ENCODE results near the gene CSNK1E. TPM values are rescaled to one million over a fixed set of nuclear protein-coding genes. Genes with fewer than 3 reads are reported as not detected.
A peak's percentile ranks its signal among the peaks of the same experiment; 100 is the strongest.

CSNK1E gene
- total RNA-seq, 1 donor from 2014 or later = 208 TPM

- Histone ChIP-seq H3K27me3 (ENCODE audit: control insufficient read depth, insufficient read depth, low read length) (no peaks in the 10 kb centered on the region), H3K36me3 (ENCODE audit: control insufficient read depth, insufficient read depth, low read length) (no peaks in the 10 kb centered on the region), H3K4me3 (ENCODE audit: low read depth, low read length) (no peak overlapping the region)
- TF ChIP-seq, protein P1, sequence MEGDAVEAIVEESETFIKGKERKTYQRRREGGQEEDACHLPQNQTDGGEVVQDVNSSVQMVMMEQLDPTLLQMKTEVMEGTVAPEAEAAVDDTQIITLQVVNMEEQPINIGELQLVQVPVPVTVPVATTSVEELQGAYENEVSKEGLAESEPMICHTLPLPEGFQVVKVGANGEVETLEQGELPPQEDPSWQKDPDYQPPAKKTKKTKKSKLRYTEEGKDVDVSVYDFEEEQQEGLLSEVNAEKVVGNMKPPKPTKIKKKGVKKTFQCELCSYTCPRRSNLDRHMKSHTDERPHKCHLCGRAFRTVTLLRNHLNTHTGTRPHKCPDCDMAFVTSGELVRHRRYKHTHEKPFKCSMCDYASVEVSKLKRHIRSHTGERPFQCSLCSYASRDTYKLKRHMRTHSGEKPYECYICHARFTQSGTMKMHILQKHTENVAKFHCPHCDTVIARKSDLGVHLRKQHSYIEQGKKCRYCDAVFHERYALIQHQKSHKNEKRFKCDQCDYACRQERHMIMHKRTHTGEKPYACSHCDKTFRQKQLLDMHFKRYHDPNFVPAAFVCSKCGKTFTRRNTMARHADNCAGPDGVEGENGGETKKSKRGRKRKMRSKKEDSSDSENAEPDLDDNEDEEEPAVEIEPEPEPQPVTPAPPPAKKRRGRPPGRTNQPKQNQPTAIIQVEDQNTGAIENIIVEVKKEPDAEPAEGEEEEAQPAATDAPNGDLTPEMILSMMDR (IDR thresholded peaks at IDR 0.05; ENCODE audit: insufficient read depth, low read length, poor library complexity, severe bottlenecking) = no peak
- no peak for DNase-seq (ENCODE audit: low read depth)
Observed at GRCh38 chr22:38335077-38335476, 17.8 kb upstream of the CSNK1E start.

GRCh38 chr22:38327805-38328204 is 10.6 kb upstream of the CSNK1E start:
- DNase-seq (ENCODE audit: low read depth) = peak; percentile 49
- Histone ChIP-seq H3K36me3 (ENCODE audit: control insufficient read depth, insufficient read depth, low read length) (no peaks in the 10 kb centered on the region), H3K27me3 (ENCODE audit: control insufficient read depth, insufficient read depth, low read length) (no peaks in the 10 kb centered on the region), H3K4me3 (ENCODE audit: low read depth, low read length) (no peak overlapping the region)
- TF ChIP-seq, protein P1 (IDR thresholded peaks at IDR 0.05; ENCODE audit: insufficient read depth, low read length, poor library complexity, severe bottlenecking) = no peak

DNA sequence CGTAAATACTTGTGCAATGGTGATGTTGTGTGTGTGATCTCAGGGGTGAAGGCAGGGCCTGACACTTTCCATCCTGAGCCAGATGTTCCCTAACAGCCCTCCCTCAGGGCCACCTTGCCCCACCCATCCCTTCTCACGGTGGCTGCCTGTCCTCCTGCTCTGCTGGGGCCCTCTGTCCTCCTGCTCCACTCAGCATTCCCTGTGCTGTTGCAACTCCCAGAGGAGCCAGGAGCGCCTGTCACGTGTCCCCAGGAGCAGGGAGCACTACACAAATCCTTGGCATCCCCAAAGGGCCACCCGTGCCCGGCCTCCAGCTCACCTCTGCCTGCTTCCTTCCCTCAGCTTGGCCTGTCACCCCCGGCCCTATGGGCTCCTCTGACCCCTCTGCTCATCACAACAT is 10.2 kb upstream of the CSNK1E start:
- H3K4me3 ChIP-seq (ENCODE audit: low read depth, low read length) = no peak overlapping the region
- DNase-seq (ENCODE audit: low read depth) = no peak
- TF ChIP-seq, protein P1 (IDR thresholded peaks at IDR 0.05; ENCODE audit: insufficient read depth, low read length, poor library complexity, severe bottlenecking) = no peak
- no peaks in the 10 kb centered on the region for H3K36me3 ChIP-seq (ENCODE audit: control insufficient read depth, insufficient read depth, low read length)
- H3K27me3 ChIP-seq (ENCODE audit: control insufficient read depth, insufficient read depth, low read length) = no peaks in the 10 kb centered on the region

DNA sequence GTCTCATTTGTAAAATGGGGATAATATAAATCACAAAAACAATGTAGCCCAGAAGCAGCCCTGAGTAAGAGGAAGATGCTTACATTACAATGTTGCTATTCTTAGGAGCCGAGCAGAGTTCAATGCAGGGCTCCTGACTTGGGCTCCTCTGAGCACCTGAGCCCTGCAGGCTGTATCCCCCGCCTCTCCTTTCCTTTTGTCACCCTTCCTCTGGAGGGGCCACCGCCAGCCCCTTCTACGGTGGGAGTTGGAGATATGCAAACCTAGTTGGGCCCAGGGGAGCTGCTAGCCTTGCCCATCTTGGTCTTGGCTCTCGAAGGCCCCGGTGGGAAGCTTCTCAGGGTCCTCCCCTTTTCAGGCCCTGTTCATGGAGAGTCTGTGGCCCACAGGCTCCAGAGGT is 8.4 kb upstream of the CSNK1E start:
- DNase-seq (ENCODE audit: low read depth) = no peak

DNA sequence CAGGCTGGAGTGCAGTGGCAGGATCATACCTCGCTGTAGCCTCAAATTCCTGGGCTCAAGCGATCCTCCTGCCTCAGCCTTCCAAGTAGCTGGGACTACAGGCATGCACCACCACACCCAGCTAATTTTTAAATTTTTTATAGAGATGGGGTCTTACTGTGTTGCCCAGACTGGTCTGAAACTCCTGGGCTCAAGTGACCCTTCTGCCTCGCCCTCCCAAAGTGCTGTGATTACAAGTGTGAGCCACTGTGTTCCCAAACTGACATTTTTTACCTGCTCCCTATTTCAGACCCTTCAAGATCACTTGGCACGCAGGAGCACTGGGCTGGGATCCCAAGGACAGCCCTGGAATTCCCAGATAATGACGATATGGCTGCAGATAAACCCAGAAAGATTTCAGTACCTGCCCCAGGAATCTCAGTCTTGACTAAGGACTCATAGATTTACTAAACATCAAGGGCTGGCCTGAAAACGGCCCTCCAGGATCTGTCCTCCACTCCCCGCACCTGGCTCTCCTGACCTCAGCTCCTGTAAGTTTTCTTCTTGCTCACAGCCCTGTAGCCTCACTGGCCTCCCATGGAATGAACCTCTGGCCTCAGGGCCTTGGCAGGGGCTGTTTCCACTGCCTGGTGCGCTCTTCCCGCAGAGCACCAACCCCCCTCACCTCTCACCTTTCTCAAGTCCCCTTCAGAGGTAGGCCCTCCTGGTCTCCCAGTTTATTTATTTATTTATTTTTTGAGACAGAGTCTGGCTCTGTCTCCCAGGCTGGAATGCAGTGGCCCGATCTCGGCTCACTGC is 3.6 kb upstream of the CSNK1E start:
- Histone ChIP-seq H3K27me3 (ENCODE audit: control insufficient read depth, insufficient read depth, low read length) (no peaks in the 10 kb centered on the region), H3K36me3 (ENCODE audit: control insufficient read depth, insufficient read depth, low read length) (no peaks in the 10 kb centered on the region), H3K4me3 (ENCODE audit: low read depth, low read length) (no peak overlapping the region)
- DNase-seq (ENCODE audit: low read depth) = no peak
- TF ChIP-seq, protein P1 (IDR thresholded peaks at IDR 0.05; ENCODE audit: insufficient read depth, low read length, poor library complexity, severe bottlenecking) = no peak

More for the DNA sequence above, 8.4 kb upstream of the CSNK1E start:
- Histone ChIP-seq H3K27me3 (ENCODE audit: control insufficient read depth, insufficient read depth, low read length) (no peaks in the 10 kb centered on the region), H3K4me3 (ENCODE audit: low read depth, low read length) (no peak overlapping the region), H3K36me3 (ENCODE audit: control insufficient read depth, insufficient read depth, low read length) (no peaks in the 10 kb centered on the region)
- TF ChIP-seq, protein P1 (IDR thresholded peaks at IDR 0.05; ENCODE audit: insufficient read depth, low read length, poor library complexity, severe bottlenecking) = no peak

All from kidney epithelial cell (primary cell).